Endothelial cell of umbilical vein (primary cell): ENCODE results near the gene RNASE13.

Experiments used
- CTCF ChIP-seq, 2 donors: IDR thresholded peaks; 1 replicate in 1 of 2; 2 replicates in 1 of 2; pipeline ENCODE4 v1.5.1; 2011; ENCODE audit warnings: low read length in 2 of 2, mild to moderate bottlenecking in 2 of 2, moderate library complexity in 2 of 2, control low read depth in 1 of 2, inconsistent platforms in 1 of 2, low read depth in 1 of 2; ENCODE audit not compliant: insufficient read depth in 1 of 2; ENCODE audit errors: extremely low read depth in 1 of 2
- EZH2 ChIP-seq: IDR thresholded peaks from 2 replicates; pipeline ENCODE4 v1.6.1; 2012; ENCODE audit warnings: borderline replicate concordance, low read depth, mild to moderate bottlenecking, moderate library complexity, low read length, inconsistent platforms; ENCODE audit not compliant: severe bottlenecking
- GATA2 ChIP-seq: IDR thresholded peaks from 2 replicates; pipeline ENCODE4 v1.7.0; 2011; ENCODE audit warnings: low read depth, mild to moderate bottlenecking, moderate library complexity, mixed read lengths, low read length; ENCODE audit not compliant: insufficient read length, insufficient read depth
- JUN ChIP-seq: IDR thresholded peaks from 2 replicates; pipeline ENCODE4 v1.6.1; 2011; ENCODE audit warnings: borderline replicate concordance, low read depth; ENCODE audit not compliant: insufficient read length, insufficient read depth
- MAX ChIP-seq: IDR thresholded peaks from 2 replicates; pipeline ENCODE4 v1.6.1; 2011; ENCODE audit not compliant: insufficient read depth, insufficient read length
- POLR2A ChIP-seq: IDR thresholded peaks from 2 replicates; pipeline ENCODE4 v1.6.1; 2012; ENCODE audit warnings: low read depth, mild to moderate bottlenecking, control low read depth, low read length
- POLR2AphosphoS5 ChIP-seq: IDR thresholded peaks from 2 replicates; pipeline ENCODE4 v1.6.1; 2012; ENCODE audit warnings: low read depth, mild to moderate bottlenecking, control low read depth, low read length, moderate library complexity; ENCODE audit not compliant: insufficient read depth

GRCh38 chr14:21023174-21023573 is 11.4 kb downstream of the RNASE13 start:
- TF ChIP-seq EZH2 (no peak), POLR2A (no peak), CTCF (IDR thresholded peaks at IDR 0.05; ENCODE audit: extremely low read depth in 1 of 2, insufficient read depth in 1 of 2, low read depth in 1 of 2, low read length in 2 of 2) (no peak), GATA2 (no peak), POLR2AphosphoS5 (no peak), JUN (no peak), MAX (no peak)
